IPS-20b (cell line): ENCODE measurements around the gene HDAC11.

Source experiments
- H3K27ac ChIP-seq: one replicate; pipeline ENCODE4 v1.5.1; 2013; ENCODE audit warnings: low read length
- H3K27me3 ChIP-seq: 2 replicates; pipeline ENCODE4 v1.6.1; 2013; ENCODE audit warnings: mild to moderate bottlenecking, low read length, inconsistent platforms; ENCODE audit not compliant: insufficient read depth
- H3K36me3 ChIP-seq: 2 replicates; pipeline ENCODE4 v1.6.1; 2013; ENCODE audit warnings: low read depth, mild to moderate bottlenecking, inconsistent platforms, low read length, moderate library complexity; ENCODE audit not compliant: insufficient read depth
- H3K4me1 ChIP-seq: 2 replicates; pipeline ENCODE4 v1.6.1; 2013; ENCODE audit warnings: mild to moderate bottlenecking, control low read depth, inconsistent platforms, low read length, moderate library complexity; ENCODE audit not compliant: insufficient read depth
- H3K4me3 ChIP-seq: 2 replicates; pipeline ENCODE4 v1.5.1; 2013; ENCODE audit warnings: mild to moderate bottlenecking, low read length, inconsistent platforms
- H3K9ac ChIP-seq: 2 replicates; pipeline ENCODE4 v1.6.1; 2013; ENCODE audit warnings: low read depth, mild to moderate bottlenecking, inconsistent platforms, low read length, moderate library complexity
- H3K9me3 ChIP-seq: 2 replicates; pipeline ENCODE4 v1.6.1; 2013; ENCODE audit warnings: mild to moderate bottlenecking, low read depth, low read length, inconsistent platforms; ENCODE audit not compliant: insufficient read depth

Gene HDAC11

GRCh38 chr3:13505147-13506130, 25.3 kb downstream of the HDAC11 start:
- H3K27me3 ChIP-seq = no peaks in the 10 kb centered on the region
- no peaks in the 10 kb centered on the region for H3K4me1 ChIP-seq
- no peak overlapping the region for H3K4me3 ChIP-seq
- no peak overlapping the region for H3K27ac ChIP-seq
- H3K9ac ChIP-seq = no peak overlapping the region
- no peaks in the 10 kb centered on the region for H3K36me3 ChIP-seq
- H3K9me3 ChIP-seq = no peaks in the 10 kb centered on the region

DNA sequence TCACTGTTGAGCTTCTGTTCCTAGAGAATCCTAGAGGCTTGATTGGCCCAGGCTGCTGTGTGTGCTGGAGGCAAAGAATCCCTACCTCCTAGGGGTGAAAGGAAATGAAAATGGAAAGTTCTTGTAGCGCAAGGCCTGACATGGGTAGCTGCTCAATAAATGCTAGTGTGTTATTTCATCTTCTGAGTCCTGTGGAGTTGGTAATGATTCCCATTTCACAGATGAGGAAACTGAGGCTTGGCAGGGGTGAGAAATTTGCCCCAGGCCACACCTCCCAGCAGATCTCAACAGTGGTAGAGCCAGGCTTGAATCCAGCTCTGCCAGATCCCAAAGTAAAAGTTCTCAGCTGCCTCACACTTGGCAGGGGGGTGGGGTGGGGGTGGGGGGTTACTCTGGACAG, 26.1 kb downstream of the HDAC11 start:
- Histone ChIP-seq H3K4me3 (no peak overlapping the region), H3K27ac (no peak overlapping the region), H3K4me1 (no peaks in the 10 kb centered on the region)

GRCh38 chr3:13506680-13507079, 26.6 kb downstream of the HDAC11 start:
- Histone ChIP-seq H3K9ac (no peak overlapping the region), H3K27ac (no peak overlapping the region), H3K27me3 (no peaks in the 10 kb centered on the region), H3K9me3 (no peaks in the 10 kb centered on the region), H3K4me3 (no peak overlapping the region), H3K36me3 (no peaks in the 10 kb centered on the region), H3K4me1 (no peaks in the 10 kb centered on the region)

More for the DNA sequence above, 26.1 kb downstream of the HDAC11 start:
- no peaks in the 10 kb centered on the region for H3K36me3 ChIP-seq
- H3K9me3 ChIP-seq = no peaks in the 10 kb centered on the region
- no peaks in the 10 kb centered on the region for H3K27me3 ChIP-seq
- H3K9ac ChIP-seq = no peak overlapping the region

DNA sequence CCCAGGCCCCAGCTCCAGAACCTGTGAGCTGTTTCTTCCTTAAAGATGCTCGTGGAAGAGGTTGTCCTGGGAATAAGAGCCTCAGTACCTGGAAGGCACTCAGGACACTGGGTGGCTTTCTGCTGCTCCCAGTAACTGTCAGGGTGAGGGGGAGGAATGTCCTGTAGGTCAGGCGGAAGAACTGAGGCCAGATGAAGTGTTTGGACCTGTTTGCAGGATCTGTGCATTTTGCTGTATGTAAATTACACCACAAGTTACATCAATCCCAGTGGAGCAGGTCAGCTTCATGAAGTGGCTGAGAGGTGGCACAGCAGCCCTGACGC, 27.1 kb downstream of the HDAC11 start:
- Histone ChIP-seq H3K9me3 (no peaks in the 10 kb centered on the region), H3K4me1 (no peaks in the 10 kb centered on the region), H3K4me3 (no peak overlapping the region), H3K27me3 (no peaks in the 10 kb centered on the region), H3K27ac (no peak overlapping the region), H3K36me3 (no peaks in the 10 kb centered on the region), H3K9ac (no peak overlapping the region)

GRCh38 chr3:13507570-13508339, 27.6 kb downstream of the HDAC11 start:
- Histone ChIP-seq H3K27me3 (no peaks in the 10 kb centered on the region), H3K9me3 (no peaks in the 10 kb centered on the region), H3K36me3 (no peaks in the 10 kb centered on the region), H3K9ac (no peak overlapping the region), H3K4me3 (no peak overlapping the region), H3K4me1 (no peaks in the 10 kb centered on the region), H3K27ac (no peak overlapping the region)

DNA sequence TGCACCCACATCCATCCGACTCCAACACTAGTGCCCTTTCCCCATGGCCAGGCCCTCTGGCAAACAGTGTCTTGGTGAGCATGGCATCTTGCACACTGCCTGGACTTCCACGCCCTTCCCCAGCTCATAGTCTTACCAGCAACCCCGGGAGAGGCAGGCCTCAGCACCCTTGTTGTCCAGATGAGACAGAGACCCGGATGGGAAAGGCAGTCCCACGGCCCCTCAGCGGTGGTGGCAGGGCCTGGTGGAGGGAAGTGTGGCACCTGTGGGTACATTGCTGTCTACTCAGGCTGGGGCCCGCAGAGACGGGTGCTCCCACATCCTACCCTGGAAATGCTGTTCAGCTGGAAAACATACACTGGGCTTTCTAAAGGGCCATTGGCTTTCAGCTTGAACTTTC, 28.4 kb downstream of the HDAC11 start:
- Histone ChIP-seq H3K9ac (no peak overlapping the region), H3K27ac (no peak overlapping the region), H3K9me3 (no peaks in the 10 kb centered on the region), H3K27me3 (no peaks in the 10 kb centered on the region; the same call in 1 of the 2 replicates), H3K36me3 (no peaks in the 10 kb centered on the region), H3K4me1 (no peaks in the 10 kb centered on the region), H3K4me3 (no peak overlapping the region)

DNA sequence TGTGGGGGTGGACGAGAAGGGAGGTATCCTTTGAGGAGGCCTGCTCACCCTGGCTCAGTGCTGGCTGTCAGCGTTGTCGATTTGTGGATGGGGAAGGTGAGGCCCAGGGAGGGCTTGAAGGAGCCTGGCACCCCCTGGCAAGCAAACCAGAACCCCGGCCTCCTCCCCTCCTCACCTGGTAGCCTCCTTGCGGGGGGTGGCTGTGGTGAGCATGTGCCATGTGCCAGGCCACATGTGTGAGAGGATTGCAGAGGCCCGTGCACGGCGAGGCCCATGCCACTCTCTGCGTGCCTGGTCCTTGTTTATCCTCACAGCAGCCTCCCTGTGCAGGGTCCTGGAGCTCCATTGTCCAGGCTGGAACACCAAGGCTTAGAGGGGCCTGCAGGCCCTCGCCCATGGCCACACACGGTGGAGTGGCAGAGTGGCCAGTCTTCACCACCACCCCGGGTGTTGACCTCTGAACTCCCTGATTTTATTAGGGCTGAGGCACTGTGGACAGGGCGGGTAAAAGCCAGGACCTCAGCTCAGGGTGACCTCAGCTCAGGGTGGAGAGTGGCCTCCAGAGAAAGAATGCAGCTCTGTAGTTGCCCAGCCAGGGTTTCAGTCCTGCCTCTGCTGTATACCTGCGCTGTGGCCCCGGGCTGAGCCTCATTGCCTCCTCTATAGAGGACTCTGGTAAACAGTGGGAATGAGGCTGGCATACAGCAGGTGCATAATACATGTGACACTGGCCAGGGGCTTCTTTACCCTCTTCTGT, 29.1 kb downstream of the HDAC11 start:
- no peaks in the 10 kb centered on the region for H3K4me1 ChIP-seq
- no peak overlapping the region for H3K27ac ChIP-seq

GRCh38 chr3:13509816-13510192, 29.7 kb downstream of the HDAC11 start:
- H3K27me3 ChIP-seq = no peaks in the 10 kb centered on the region; the same call in 1 of the 2 replicates

More for the DNA sequence above, 29.1 kb downstream of the HDAC11 start:
- Histone ChIP-seq H3K4me3 (no peak overlapping the region), H3K9me3 (no peaks in the 10 kb centered on the region), H3K9ac (no peak overlapping the region), H3K36me3 (no peaks in the 10 kb centered on the region), H3K27me3 (no peaks in the 10 kb centered on the region; the same call in 1 of the 2 replicates)

DNA sequence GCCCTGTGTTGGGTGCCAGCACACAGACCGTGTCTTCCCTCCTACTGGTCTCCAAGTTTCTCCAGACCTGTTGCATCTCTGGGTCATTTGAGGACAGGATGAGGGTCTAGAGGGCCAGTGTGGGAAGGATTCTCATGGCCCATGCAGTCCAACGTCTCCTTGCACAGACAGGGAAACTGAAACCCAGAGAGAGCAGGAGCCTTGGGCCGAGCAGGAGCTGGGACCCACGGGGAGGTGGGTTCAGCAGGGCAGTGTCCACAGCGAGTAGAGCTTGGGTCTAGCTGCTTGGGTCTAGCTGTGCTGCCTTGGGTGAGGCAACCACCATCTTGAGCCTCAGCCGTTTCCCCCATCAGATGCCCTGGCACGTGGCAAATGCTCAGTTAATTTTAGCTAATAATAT, 32.3 kb downstream of the HDAC11 start:
- Histone ChIP-seq H3K27ac (no peak overlapping the region), H3K9me3 (no peaks in the 10 kb centered on the region), H3K36me3 (no peaks in the 10 kb centered on the region), H3K4me3 (no peak overlapping the region), H3K4me1 (no peaks in the 10 kb centered on the region), H3K27me3 (no peaks in the 10 kb centered on the region; the same call in 1 of the 2 replicates), H3K9ac (no peak overlapping the region)

More at GRCh38 chr3:13509816-13510192, 29.7 kb downstream of the HDAC11 start:
- H3K4me1 ChIP-seq = no peaks in the 10 kb centered on the region
- H3K4me3 ChIP-seq = no peak overlapping the region
- H3K36me3 ChIP-seq = no peaks in the 10 kb centered on the region
- H3K9me3 ChIP-seq = no peaks in the 10 kb centered on the region
- H3K9ac ChIP-seq = no peak overlapping the region
- H3K27ac ChIP-seq = no peak overlapping the region

DNA sequence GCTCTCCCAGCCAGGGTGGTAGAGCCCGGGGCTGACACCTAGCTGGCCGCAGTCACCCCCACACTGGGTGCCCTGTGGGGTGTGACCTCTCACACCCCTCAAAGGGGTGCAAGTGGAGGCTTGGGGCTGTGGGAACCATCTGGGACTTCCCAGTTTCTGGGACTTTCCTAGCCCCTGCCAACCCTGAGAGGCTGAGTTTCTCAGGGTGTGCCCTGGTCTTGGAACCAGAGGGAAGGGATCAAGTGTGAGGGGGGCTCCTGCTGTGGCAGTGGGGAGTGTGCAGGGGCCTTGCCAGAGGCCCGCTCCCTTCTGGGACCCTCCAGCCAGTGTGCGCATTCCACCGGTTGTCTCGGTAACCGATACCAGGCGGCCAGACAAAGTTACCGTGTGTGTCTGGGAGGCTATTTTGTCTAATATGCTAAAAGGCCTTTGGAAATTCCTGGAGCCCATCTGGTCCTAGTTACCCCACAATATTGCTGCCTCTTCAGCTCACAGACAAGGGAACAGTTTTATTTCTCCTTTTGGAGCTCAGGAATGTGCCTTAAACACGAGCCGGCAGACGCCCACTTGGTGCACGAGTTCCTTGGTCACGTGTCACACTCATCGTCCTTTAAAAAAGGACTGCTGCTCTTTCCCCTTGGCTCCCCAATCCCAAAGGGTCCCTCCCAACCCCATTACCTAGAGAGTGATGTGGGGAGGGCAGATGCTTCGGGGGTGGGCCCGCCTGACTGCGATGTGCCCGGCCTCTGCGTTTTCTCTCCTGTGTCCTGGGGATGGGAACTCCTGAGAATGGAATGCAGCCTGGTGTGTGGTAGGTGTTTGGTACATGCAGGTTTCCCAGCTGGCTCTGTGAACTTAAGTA, 33.2 kb downstream of the HDAC11 start:
- Histone ChIP-seq H3K27ac (no peak overlapping the region), H3K4me1 (no peaks in the 10 kb centered on the region), H3K4me3 (no peak overlapping the region), H3K36me3 (no peaks in the 10 kb centered on the region), H3K9ac (no peak overlapping the region), H3K27me3 (no peaks in the 10 kb centered on the region; the same call in 1 of the 2 replicates), H3K9me3 (no peaks in the 10 kb centered on the region)
